Gastrocnemius medialis (tissue), 4 donors: ENCODE results near the gene POLR3H.

Experiments used
- CTCF ChIP-seq, 5 experiments: fragments of 450-650 bp in 3 of 5; fragments of 200-600 bp in 2 of 5; sonication (generic) in 2 of 5; IDR thresholded peaks in 4 of 5; conservative IDR thresholded peaks in 1 of 5; 1 replicate in 4 of 5; 2 replicates in 1 of 5; pipeline ENCODE4 v1.5.1; 2016 to 2019; ENCODE audit warnings: antibody characterized with exemption in 5 of 5, mild to moderate bottlenecking in 3 of 5, moderate library complexity in 3 of 5
- POLR2A ChIP-seq, 2 donors: fragments of 450-650 bp; IDR thresholded peaks; one replicate each; pipeline ENCODE4 v1.6.1; 2017; ENCODE audit warnings: antibody characterized with exemption in 2 of 2, mild to moderate bottlenecking in 2 of 2, moderate library complexity in 2 of 2

DNA sequence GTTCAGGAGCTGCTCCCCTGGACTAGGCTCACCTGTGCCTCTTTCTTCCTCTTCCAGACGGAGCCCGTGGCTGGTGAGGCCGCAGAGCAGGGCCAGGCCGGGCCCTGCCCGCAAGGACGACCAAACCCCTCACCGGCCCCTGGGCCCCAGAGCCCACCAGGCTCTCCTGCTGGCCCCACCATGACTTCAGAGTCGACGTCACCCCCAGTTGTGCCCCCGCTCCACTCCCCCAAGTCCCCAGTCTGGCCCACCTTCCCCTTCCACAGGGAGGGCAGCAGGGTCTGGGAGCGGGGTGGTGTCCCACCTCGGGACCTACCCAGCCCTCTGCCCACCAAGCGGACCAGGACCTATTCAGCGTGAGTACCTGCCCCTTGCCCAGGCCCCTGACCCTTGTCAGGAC lies 27.5 kb upstream of the POLR3H start:
- no peak for TF ChIP-seq CTCF (IDR thresholded peaks at IDR 0.05 in 4 of 5, conservative IDR thresholded peaks at IDR 0.05 in 1 of 5)
- no peak for TF ChIP-seq POLR2A (IDR thresholded peaks at IDR 0.05)
